GM23338 (cell line): ENCODE results near the gene HTR6. TPM values are rescaled to one million over a fixed set of nuclear protein-coding genes. Genes with fewer than 3 reads are reported as not detected.

Experiments used
- ATAC-seq: fragments of 200-7000 bp; cut with Tn5 transposase; 3 replicates; pipeline ENCODE4 v1.9.1; 2020
- DNase-seq: peaks from one replicate; pipeline ENCODE4 v3.0.0-alpha.2; 2015; ENCODE audit warnings: low spot score
- H2AFZ ChIP-seq: fragments of 200-600 bp; sonication (generic); 2 replicates; pipeline ENCODE4 v1.8.0; 2016; ENCODE audit warnings: antibody characterized with exemption, mild to moderate bottlenecking, moderate library complexity
- H3F3A ChIP-seq: fragments of 200-600 bp; sonication (generic); replicated peaks from 2 replicates; pipeline ENCODE4 v1.8.0; 2017; ENCODE audit warnings: antibody characterized with exemption, mixed run types, low read depth
- H3K27ac ChIP-seq: fragments of 200-600 bp; sonication (generic); 2 replicates; pipeline ENCODE4 v1.6.1; 2016; ENCODE audit warnings: low read depth
- H3K27me3 ChIP-seq: fragments of 200-600 bp; sonication (generic); 2 replicates; pipeline ENCODE4 v1.8.0; 2016; ENCODE audit warnings: mild to moderate bottlenecking, mixed run types, moderate library complexity; ENCODE audit not compliant: insufficient read depth
- H3K36me3 ChIP-seq: fragments of 200-600 bp; sonication (generic); 2 replicates; pipeline ENCODE4 v1.8.0; 2016; ENCODE audit warnings: mild to moderate bottlenecking; ENCODE audit not compliant: insufficient read depth
- H3K4me1 ChIP-seq: fragments of 200-600 bp; sonication (generic); 2 replicates; pipeline ENCODE4 v1.8.0; 2016; ENCODE audit warnings: mild to moderate bottlenecking, moderate library complexity; ENCODE audit not compliant: insufficient read depth
- H3K4me2 ChIP-seq: fragments of 200-600 bp; sonication (generic); 2 replicates; pipeline ENCODE4 v1.7.1; 2017; ENCODE audit warnings: mixed run types
- H3K4me3 ChIP-seq: fragments of 200-600 bp; sonication (generic); 2 replicates; pipeline ENCODE4 v1.6.1; 2016; ENCODE audit warnings: mixed run types
- H3K79me2 ChIP-seq: fragments of 200-600 bp; sonication (generic); replicated peaks from 2 replicates; pipeline ENCODE4 v1.8.0; 2017; ENCODE audit warnings: mild to moderate bottlenecking; ENCODE audit not compliant: insufficient read depth
- H3K9me2 ChIP-seq: fragments of 200-600 bp; sonication (generic); 2 replicates; pipeline ENCODE4 v1.8.0; 2017; ENCODE audit not compliant: insufficient read depth
- H4K20me1 ChIP-seq: fragments of 200-600 bp; sonication (generic); replicated peaks from 2 replicates; pipeline ENCODE4 v1.8.0; 2017; ENCODE audit warnings: mild to moderate bottlenecking; ENCODE audit not compliant: insufficient read depth
- H3K27ac Mint-ChIP-seq: 2 replicates; pipeline ENCODE4 v1.8.0; 2020; ENCODE audit warnings: inconsistent platforms, mild to moderate bottlenecking, moderate library complexity, mixed read lengths
- H3K27me3 Mint-ChIP-seq: 3 replicates; pipeline ENCODE4 v1.8.0; 2022; ENCODE audit warnings: low read depth, mild to moderate bottlenecking, moderate library complexity, mixed read lengths, inconsistent platforms; ENCODE audit not compliant: insufficient read depth, poor library complexity
- H3K36me3 Mint-ChIP-seq: 3 replicates; pipeline ENCODE4 v1.8.0; 2021; ENCODE audit warnings: low read depth, mild to moderate bottlenecking, inconsistent platforms, moderate library complexity, mixed read lengths
- H3K4me1 Mint-ChIP-seq: 3 replicates; pipeline ENCODE4 v1.8.0; 2020; ENCODE audit warnings: mild to moderate bottlenecking, inconsistent platforms, mixed read lengths
- H3K4me3 Mint-ChIP-seq: 3 replicates; pipeline ENCODE4 v1.8.0; 2021; ENCODE audit warnings: moderate library complexity, mild to moderate bottlenecking, inconsistent platforms, mixed read lengths
- H3K9me3 Mint-ChIP-seq: 3 replicates; pipeline ENCODE4 v1.8.0; 2020; ENCODE audit warnings: moderate library complexity, mild to moderate bottlenecking, inconsistent platforms, mixed read lengths
- CTCF ChIP-seq, 2 experiments: fragments of 200-600 bp in 1 of 2; sonication (generic) in 1 of 2; conservative IDR thresholded peaks; 2 replicates each; pipeline versions ENCODE4 v1.5.1 to v1.6.1; 2016 to 2017; ENCODE audit warnings: antibody characterized with exemption in 2 of 2, low read depth in 2 of 2, mild to moderate bottlenecking in 2 of 2, moderate library complexity in 1 of 2
- ETS1 ChIP-seq: IDR thresholded peaks from 2 replicates; pipeline ENCODE4 v1.6.1; 2016; ENCODE audit warnings: antibody characterized with exemption
- EZH2 ChIP-seq: fragments of 200-600 bp; sonication (generic); IDR thresholded peaks from one replicate; pipeline ENCODE4 v1.8.0; 2017; ENCODE audit warnings: antibody characterized with exemption, mild to moderate bottlenecking, low read depth; ENCODE audit not compliant: unreplicated experiment
- EZH2phosphoT487 ChIP-seq: fragments of 200-600 bp; sonication (generic); IDR thresholded peaks from one replicate; pipeline ENCODE4 v1.8.1; 2018; ENCODE audit warnings: antibody characterized with exemption; ENCODE audit not compliant: unreplicated experiment
- JUNB ChIP-seq: IDR thresholded peaks from one replicate; pipeline ENCODE4 v1.6.1; 2016; ENCODE audit warnings: antibody characterized with exemption; ENCODE audit not compliant: unreplicated experiment
- NANOG ChIP-seq: IDR thresholded peaks from 2 replicates; pipeline ENCODE4 v1.6.1; 2016; ENCODE audit warnings: antibody characterized with exemption, borderline replicate concordance
- POLR2AphosphoS5 ChIP-seq: IDR thresholded peaks from 2 replicates; pipeline ENCODE4 v1.6.1; 2016; ENCODE audit warnings: antibody characterized with exemption, low read depth
- REST ChIP-seq: IDR thresholded peaks from one replicate; pipeline ENCODE4 v1.6.1; 2018; ENCODE audit warnings: antibody characterized with exemption; ENCODE audit not compliant: unreplicated experiment
- ZNF114 ChIP-seq: fragments of 250-450 bp; sonication (Bioruptor Pico); IDR thresholded peaks from 2 replicates; pipeline ENCODE4 v1.5.0; 2020; ENCODE audit warnings: mild to moderate bottlenecking, moderate library complexity
- ZNF331 ChIP-seq: fragments of 250-450 bp; sonication (Bioruptor Pico); IDR thresholded peaks from 2 replicates; pipeline ENCODE4 v1.5.0; 2020; ENCODE audit warnings: low read depth, mild to moderate bottlenecking, moderate library complexity
- ZNF462 ChIP-seq: fragments of 250-450 bp; sonication (Bioruptor Pico); IDR thresholded peaks from 2 replicates; pipeline ENCODE4 v1.5.0; 2020; ENCODE audit warnings: mild to moderate bottlenecking, moderate library complexity
- polyA plus RNA-seq: library from polyadenylated mRNA; unstranded; fragments of >200 nt; fragmentation: Nextera tagmentation; extraction: Ambion mirVana; gene quantifications from 2 replicates; pipeline ENCODE4 v1.2.1, GENCODE V29; 2016
- total RNA-seq: library from RNA; depleted of rRNA; stranded (reverse); fragments of >200 nt; shearing (Covaris generic); gene quantifications from 2 replicates; pipeline ENCODE4 v1.2.3, GENCODE V29; 2014

The HTR6 gene
- total and polyA plus RNA-seq, 2 experiments from 2014 or later: 0.26 to 0.66 TPM

- TF ChIP-seq ZNF462 (CRISPR knock-in tag): no peak
- TF ChIP-seq EZH2: no peak
- no peak for TF ChIP-seq NANOG
- no peak for TF ChIP-seq ETS1
Observed at GRCh38 chr1:19706136-19706535, 41.5 kb downstream of the HTR6 start (continued).

GRCh38 chr1:19708567-19709110 lies 44.0 kb downstream of the HTR6 start:
- H3K27me3 Mint-ChIP-seq: peaks cover 5% of the 10 kb centered on the region
- no peaks in the 10 kb centered on the region for H3K9me2 ChIP-seq
- no peak overlapping the region for H3K4me3 Mint-ChIP-seq
- H3K79me2 ChIP-seq: no peaks in the 10 kb centered on the region
- H3K4me1 Mint-ChIP-seq: peaks cover 16% of the 10 kb centered on the region
- DNase-seq: no peak
- H3K27me3 ChIP-seq: no peaks in the 10 kb centered on the region
- no peaks in the 10 kb centered on the region for H3F3A ChIP-seq
- no peaks in the 10 kb centered on the region for H3K36me3 Mint-ChIP-seq
- H2AFZ ChIP-seq: no peak overlapping the region
- H3K27ac ChIP-seq: no peak overlapping the region
- no peak overlapping the region for H3K4me2 ChIP-seq
- ATAC-seq: no peak
- H3K27ac Mint-ChIP-seq: no peak overlapping the region
- H3K36me3 ChIP-seq: no peaks in the 10 kb centered on the region
- H3K4me3 ChIP-seq: no peak overlapping the region
- no peaks in the 10 kb centered on the region for H3K9me3 Mint-ChIP-seq
- no peaks in the 10 kb centered on the region for H4K20me1 ChIP-seq
- H3K4me1 ChIP-seq: peaks cover 7% of the 10 kb centered on the region; the same call in 1 of the 2 replicates
- TF ChIP-seq CTCF (conservative IDR thresholded peaks at IDR 0.05; ENCODE audit: low read depth in 2 of 2) (no peak), REST (no peak), EZH2 (no peak), JUNB (no peak), EZH2phosphoT487 (no peak), ZNF114 (CRISPR knock-in tag) (no peak), ETS1 (no peak), ZNF331 (no peak), POLR2AphosphoS5 (no peak), NANOG (no peak)
